ENCODE results near the gene FBXL20. TPM values are rescaled to one million over a fixed set of nuclear protein-coding genes. Genes with fewer than 3 reads are reported as not detected.

The FBXL20 gene
- total and polyA plus RNA-seq, 9 of the 15 experiments (the other 6 are each of a cell fraction or from before 2014, with no cell fraction given): 1.8 to 15.1 (median 5.6) TPM

GRCh38 chr17:39239640-39240314, 161.6 kb downstream of the FBXL20 start (continued):
- TF ChIP-seq, protein P1, sequence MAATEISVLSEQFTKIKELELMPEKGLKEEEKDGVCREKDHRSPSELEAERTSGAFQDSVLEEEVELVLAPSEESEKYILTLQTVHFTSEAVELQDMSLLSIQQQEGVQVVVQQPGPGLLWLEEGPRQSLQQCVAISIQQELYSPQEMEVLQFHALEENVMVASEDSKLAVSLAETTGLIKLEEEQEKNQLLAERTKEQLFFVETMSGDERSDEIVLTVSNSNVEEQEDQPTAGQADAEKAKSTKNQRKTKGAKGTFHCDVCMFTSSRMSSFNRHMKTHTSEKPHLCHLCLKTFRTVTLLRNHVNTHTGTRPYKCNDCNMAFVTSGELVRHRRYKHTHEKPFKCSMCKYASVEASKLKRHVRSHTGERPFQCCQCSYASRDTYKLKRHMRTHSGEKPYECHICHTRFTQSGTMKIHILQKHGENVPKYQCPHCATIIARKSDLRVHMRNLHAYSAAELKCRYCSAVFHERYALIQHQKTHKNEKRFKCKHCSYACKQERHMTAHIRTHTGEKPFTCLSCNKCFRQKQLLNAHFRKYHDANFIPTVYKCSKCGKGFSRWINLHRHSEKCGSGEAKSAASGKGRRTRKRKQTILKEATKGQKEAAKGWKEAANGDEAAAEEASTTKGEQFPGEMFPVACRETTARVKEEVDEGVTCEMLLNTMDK (IDR thresholded peaks at IDR 0.05; ENCODE audit: borderline replicate concordance, insufficient read depth, low read depth, low read length, poor library complexity, severe bottlenecking): peak; percentile 48
- TF ChIP-seq, protein P2, sequence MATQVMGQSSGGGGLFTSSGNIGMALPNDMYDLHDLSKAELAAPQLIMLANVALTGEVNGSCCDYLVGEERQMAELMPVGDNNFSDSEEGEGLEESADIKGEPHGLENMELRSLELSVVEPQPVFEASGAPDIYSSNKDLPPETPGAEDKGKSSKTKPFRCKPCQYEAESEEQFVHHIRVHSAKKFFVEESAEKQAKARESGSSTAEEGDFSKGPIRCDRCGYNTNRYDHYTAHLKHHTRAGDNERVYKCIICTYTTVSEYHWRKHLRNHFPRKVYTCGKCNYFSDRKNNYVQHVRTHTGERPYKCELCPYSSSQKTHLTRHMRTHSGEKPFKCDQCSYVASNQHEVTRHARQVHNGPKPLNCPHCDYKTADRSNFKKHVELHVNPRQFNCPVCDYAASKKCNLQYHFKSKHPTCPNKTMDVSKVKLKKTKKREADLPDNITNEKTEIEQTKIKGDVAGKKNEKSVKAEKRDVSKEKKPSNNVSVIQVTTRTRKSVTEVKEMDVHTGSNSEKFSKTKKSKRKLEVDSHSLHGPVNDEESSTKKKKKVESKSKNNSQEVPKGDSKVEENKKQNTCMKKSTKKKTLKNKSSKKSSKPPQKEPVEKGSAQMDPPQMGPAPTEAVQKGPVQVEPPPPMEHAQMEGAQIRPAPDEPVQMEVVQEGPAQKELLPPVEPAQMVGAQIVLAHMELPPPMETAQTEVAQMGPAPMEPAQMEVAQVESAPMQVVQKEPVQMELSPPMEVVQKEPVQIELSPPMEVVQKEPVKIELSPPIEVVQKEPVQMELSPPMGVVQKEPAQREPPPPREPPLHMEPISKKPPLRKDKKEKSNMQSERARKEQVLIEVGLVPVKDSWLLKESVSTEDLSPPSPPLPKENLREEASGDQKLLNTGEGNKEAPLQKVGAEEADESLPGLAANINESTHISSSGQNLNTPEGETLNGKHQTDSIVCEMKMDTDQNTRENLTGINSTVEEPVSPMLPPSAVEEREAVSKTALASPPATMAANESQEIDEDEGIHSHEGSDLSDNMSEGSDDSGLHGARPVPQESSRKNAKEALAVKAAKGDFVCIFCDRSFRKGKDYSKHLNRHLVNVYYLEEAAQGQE (IDR thresholded peaks at IDR 0.05; ENCODE audit: borderline replicate concordance): 0 out of 2 replicates have a peak, but pooled peaks have one; percentile 15
- TF ChIP-seq, protein P2 (CRISPR knock-in tag; IDR thresholded peaks at IDR 0.05; ENCODE audit: low read depth): no peak
- peak; percentile 61; the same call in 1 of the 2 replicates for TF ChIP-seq TFAP4 (CRISPR knock-in tag; IDR thresholded peaks at IDR 0.05; ENCODE audit: borderline replicate concordance)
- TF ChIP-seq CBFA2T3 (IDR thresholded peaks at IDR 0.05): no peak
